ENCODE measurements around the gene HOXC9.

DNA sequence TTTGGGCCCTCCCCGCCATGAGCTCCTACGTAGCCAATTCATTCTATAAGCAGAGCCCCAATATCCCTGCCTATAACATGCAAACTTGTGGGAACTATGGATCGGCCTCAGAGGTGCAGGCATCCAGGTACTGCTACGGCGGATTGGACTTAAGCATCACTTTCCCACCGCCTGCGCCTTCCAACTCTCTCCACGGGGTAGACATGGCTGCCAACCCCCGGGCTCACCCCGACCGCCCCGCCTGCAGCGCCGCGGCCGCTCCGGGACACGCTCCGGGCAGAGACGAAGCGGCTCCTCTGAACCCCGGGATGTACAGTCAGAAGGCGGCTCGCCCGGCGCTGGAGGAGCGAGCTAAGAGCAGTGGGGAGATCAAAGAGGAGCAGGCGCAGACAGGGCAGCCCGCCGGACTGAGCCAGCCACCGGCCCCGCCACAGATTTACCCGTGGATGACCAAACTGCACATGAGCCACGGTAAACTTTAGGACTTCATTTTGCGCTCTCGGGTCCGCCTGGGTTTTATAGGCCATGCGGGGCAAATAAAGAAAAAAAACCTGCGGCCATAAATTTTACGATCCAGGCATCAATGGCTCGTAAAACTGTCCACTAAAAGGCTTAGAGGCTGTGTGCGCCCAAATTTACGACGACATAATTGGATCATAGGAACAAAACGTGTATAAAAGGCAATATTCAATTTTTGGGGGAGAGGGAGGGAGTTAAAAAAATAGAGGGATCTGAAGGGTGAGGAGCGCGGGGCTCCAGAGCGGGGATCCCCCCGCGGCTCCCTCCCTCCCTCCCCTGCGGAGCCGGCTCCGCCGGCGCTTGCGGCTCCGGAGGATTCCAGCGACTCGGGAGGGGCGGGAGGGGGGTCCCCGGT lies 33.4 kb downstream of the HOXC9 start:
- TF ChIP-seq, protein P1, sequence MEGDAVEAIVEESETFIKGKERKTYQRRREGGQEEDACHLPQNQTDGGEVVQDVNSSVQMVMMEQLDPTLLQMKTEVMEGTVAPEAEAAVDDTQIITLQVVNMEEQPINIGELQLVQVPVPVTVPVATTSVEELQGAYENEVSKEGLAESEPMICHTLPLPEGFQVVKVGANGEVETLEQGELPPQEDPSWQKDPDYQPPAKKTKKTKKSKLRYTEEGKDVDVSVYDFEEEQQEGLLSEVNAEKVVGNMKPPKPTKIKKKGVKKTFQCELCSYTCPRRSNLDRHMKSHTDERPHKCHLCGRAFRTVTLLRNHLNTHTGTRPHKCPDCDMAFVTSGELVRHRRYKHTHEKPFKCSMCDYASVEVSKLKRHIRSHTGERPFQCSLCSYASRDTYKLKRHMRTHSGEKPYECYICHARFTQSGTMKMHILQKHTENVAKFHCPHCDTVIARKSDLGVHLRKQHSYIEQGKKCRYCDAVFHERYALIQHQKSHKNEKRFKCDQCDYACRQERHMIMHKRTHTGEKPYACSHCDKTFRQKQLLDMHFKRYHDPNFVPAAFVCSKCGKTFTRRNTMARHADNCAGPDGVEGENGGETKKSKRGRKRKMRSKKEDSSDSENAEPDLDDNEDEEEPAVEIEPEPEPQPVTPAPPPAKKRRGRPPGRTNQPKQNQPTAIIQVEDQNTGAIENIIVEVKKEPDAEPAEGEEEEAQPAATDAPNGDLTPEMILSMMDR (conservative IDR thresholded peaks at IDR 0.05; ENCODE audit: low read depth, low read length) = no peak
- no peak for TF ChIP-seq POLR2A (IDR thresholded peaks at IDR 0.05; ENCODE audit: low read depth, low read length)
- TF ChIP-seq MXI1 (IDR thresholded peaks at IDR 0.05; ENCODE audit: borderline replicate concordance, low read depth, low read length) = no peak
- no peak for TF ChIP-seq BHLHE40 (IDR thresholded peaks at IDR 0.05; ENCODE audit: low read depth, low read length)
- TF ChIP-seq CEBPB (IDR thresholded peaks at IDR 0.05; ENCODE audit: low read depth, low read length) = no peak
- no peak for TF ChIP-seq RCOR1 (IDR thresholded peaks at IDR 0.05; ENCODE audit: insufficient replicate concordance, low read length)
- TF ChIP-seq, protein P2, sequence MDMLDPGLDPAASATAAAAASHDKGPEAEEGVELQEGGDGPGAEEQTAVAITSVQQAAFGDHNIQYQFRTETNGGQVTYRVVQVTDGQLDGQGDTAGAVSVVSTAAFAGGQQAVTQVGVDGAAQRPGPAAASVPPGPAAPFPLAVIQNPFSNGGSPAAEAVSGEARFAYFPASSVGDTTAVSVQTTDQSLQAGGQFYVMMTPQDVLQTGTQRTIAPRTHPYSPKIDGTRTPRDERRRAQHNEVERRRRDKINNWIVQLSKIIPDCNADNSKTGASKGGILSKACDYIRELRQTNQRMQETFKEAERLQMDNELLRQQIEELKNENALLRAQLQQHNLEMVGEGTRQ (IDR thresholded peaks at IDR 0.05; ENCODE audit: low read depth, low read length) = no peak
- TF ChIP-seq, protein P3, sequence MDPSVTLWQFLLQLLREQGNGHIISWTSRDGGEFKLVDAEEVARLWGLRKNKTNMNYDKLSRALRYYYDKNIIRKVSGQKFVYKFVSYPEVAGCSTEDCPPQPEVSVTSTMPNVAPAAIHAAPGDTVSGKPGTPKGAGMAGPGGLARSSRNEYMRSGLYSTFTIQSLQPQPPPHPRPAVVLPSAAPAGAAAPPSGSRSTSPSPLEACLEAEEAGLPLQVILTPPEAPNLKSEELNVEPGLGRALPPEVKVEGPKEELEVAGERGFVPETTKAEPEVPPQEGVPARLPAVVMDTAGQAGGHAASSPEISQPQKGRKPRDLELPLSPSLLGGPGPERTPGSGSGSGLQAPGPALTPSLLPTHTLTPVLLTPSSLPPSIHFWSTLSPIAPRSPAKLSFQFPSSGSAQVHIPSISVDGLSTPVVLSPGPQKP (IDR thresholded peaks at IDR 0.05; ENCODE audit: borderline replicate concordance, low read depth, low read length) = no peak
- no peak for TF ChIP-seq RAD21 (IDR thresholded peaks at IDR 0.05; ENCODE audit: low read length)
- no peak for TF ChIP-seq SMC3 (IDR thresholded peaks at IDR 0.05; ENCODE audit: low read depth, low read length)
- no peak for TF ChIP-seq RFX5 (IDR thresholded peaks at IDR 0.05; ENCODE audit: low read depth, low read length)
- TF ChIP-seq CHD1 (IDR thresholded peaks at IDR 0.05; ENCODE audit: low read depth, low read length) = no peak
- no peak for TF ChIP-seq NFE2L2 (IDR thresholded peaks at IDR 0.05; ENCODE audit: low read depth, low read length)
